Erythroblast (primary cell): ENCODE data around the gene BDKRB1.

Experiments used
- GATA1 ChIP-seq: IDR thresholded peaks from 2 replicates; pipeline ENCODE4 v1.6.1; 2011; ENCODE audit warnings: low read depth, mild to moderate bottlenecking, control low read depth, low read length, moderate library complexity
- POLR2A ChIP-seq: IDR thresholded peaks from 2 replicates; pipeline ENCODE4 v1.6.1; 2011; ENCODE audit warnings: mild to moderate bottlenecking, low read length

GRCh38 chr14:96221109-96221650 lies 34.8 kb upstream of the BDKRB1 start:
- TF ChIP-seq POLR2A (no peak), GATA1 (no peak)
